Stimulated activated CD8-positive, alpha-beta memory T cell treated with anti-CD3 and anti-CD28 coated beads, Interleukin-12 subunit alpha, Interleukin-12 subunit beta, amount 100 ng/mL, for 4 hours (primary cell): ENCODE results near the gene LIME1.
"Not testable (repeated sequence)": the region's sequence is repeated elsewhere in the genome, so short reads cannot be mapped to it uniquely, and the experiment has no call there.

Experiments used
- DNase-seq: peaks from one replicate; pipeline ENCODE4 v3.0.0-alpha.2; 2020; ENCODE audit warnings: low read depth

Gene LIME1

GRCh38 chr20:63772781-63773518 is 36.5 kb downstream of the LIME1 start:
- DNase-seq = no peak

GRCh38 chr20:63773571-63774241 is 37.2 kb downstream of the LIME1 start:
- no peak for DNase-seq

GRCh38 chr20:63774306-63774705 is 37.8 kb downstream of the LIME1 start:
- no peak for DNase-seq

- DNase-seq = no peak
Observed at GRCh38 chr20:63775096-63775978, 38.9 kb downstream of the LIME1 start.

- DNase-seq = not testable (repeated sequence)
Observed at GRCh38 chr20:63776875-63777274, 40.4 kb downstream of the LIME1 start.

DNA sequence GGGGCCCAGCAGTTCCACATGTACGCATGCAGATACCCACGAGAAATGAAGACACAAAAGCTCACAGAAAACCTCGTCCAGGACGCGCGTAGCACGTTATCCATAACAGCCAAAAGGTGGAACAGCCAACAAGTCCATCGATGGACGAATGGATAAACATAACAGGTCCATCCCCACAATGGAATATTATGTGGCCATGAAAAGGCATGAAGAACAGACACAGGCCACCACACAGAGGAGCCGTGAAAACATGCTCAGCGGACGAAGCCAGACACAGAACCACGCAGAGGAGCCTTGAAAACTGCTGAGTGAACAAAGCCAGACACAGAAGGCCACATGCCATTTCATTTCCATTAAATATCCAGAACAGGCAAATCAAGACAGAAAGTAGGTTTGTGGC is 41.1 kb downstream of the LIME1 start:
- no peak for DNase-seq

DNA sequence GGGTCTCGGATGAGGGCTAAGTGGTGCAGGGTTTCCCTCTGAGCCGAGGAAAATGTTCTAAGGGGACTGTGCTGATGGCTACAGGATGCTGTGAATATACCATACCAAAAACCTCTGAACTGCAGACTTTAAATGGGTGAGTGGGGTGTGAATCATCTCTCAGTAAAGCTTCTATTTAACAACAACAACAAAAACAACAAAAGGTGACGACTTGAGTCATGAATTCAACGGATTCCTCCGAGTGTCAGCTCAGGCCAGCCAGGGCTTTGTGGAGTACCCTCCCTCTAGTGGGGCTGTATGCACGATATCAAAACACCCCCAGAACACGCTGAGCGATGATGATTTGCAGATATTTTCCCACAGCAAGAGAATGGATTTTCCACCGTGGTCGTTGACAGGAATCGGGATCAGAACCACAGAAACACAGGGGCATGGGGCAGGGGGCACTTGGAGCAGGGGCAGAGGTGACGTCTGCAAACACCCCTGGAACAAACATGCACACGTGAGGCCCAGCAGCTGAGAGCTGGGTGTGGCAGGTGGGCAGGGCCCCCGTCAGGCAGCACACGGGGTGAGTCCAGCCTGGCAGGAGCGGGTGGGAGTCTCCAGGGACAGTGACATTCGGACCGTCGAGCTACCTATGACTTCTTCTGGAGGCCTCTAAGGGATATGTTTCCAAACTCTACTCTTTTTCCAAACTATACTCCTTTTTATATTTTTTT is 41.7 kb downstream of the LIME1 start:
- no peak for DNase-seq

DNA sequence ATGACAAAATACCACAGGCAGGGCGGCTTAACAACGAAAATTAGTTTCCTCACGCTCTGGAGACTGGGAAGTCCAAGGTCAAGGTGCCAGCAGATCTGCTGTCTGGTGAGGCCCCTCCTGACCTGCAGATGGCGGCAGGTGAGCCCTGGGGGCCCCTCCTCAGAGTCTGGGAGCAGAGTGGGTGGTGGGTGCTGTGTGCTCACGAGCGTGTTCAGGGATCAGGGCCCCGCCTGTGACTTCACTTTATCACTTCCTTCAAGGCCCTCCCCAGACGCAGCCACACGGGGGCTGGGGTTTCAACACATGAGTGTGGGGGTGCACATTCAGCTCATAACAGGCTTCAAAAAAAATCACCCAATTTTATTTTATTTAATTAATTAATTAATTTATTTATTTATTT is 42.4 kb downstream of the LIME1 start:
- DNase-seq = no peak

GRCh38 chr20:63781181-63781580 is 44.7 kb downstream of the LIME1 start:
- no peak for DNase-seq

- DNase-seq = peak; percentile 37
Observed at GRCh38 chr20:63782051-63782471, 45.6 kb downstream of the LIME1 start.

DNA sequence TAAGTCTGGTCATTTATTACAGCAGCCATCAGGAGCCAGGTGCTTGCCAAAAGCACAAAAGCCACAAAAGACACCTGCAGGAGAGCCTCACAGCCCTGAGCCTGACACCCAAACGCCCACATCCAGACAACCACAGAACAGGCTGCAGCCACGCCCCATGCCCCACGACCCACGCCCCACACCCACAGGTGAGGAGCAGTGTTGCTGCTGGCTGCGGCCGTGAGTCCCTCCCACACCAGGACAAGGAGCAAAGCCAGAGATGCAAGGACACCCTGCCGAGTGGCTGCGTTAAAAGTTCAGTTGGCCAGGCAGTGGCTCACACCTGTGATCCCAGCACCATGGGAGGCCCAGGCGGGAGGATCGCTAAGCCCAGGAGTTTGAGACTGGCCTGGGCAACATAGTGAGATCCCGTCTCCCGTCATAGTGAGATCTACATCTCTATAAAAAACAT is 46.1 kb downstream of the LIME1 start:
- DNase-seq = no peak

DNA sequence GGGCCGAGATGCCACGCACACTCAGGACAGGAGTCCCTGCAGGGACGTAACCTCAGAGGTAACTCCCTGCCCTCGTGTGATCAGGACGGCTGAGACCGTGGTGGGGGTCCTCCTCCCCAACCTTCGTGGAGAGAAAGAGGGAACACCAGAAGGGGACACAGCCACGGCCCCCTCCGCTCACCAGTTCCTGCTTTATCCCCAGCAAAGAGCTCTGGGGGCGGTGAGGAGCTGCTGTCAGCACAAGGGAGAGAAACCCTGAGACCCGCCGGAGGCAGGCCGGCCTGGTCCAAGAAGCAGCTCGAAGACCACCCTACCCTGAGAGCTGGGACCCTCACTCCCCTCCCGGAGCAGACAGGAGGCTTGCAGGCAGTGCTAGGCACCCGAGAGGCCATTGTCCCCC is 47.5 kb downstream of the LIME1 start:
- no peak for DNase-seq

- no peak for DNase-seq
Observed at GRCh38 chr20:63785691-63786131, 49.2 kb downstream of the LIME1 start.

- no peak for DNase-seq
Observed at GRCh38 chr20:63787302-63787701, 50.8 kb downstream of the LIME1 start.

- DNase-seq = no peak
Observed at GRCh38 chr20:63787749-63788148, 51.3 kb downstream of the LIME1 start.
